ENCODE measurements around the gene KCNIP4. TPM values are rescaled to one million over a fixed set of nuclear protein-coding genes. Genes with fewer than 3 reads are reported as not detected.

KCNIP4 gene
- total and polyA plus RNA-seq, 2 of the 4 experiments (the other 2 are of a cell fraction), result not detected

- Histone ChIP-seq H3K27me3 (ENCODE audit: control insufficient read depth, insufficient read depth, low read length) (no peaks in the 10 kb centered on the region), H4K91ac (ENCODE audit: insufficient read depth, low read depth, low read length) (no peak overlapping the region), H4K8ac (ENCODE audit: low read depth in 2 of 2, low read length in 2 of 2) (no peak overlapping the region), H4K5ac (ENCODE audit: low read depth, low read length) (no peak overlapping the region), H3K18ac (ENCODE audit: low read depth, low read length) (no peak overlapping the region), H3K4me3 (ENCODE audit: insufficient read depth, low read depth, low read length) (no peak overlapping the region), H2BK120ac (ENCODE audit: low read depth, low read length) (no peak overlapping the region), H3K9me1 (ENCODE audit: insufficient read depth, low read length) (no peaks in the 10 kb centered on the region), H2AK9ac (replicated peaks; ENCODE audit: low read depth, low read length, poor library complexity) (no peak overlapping the region), H3K4ac (ENCODE audit: low read depth, low read length) (no peak overlapping the region), H2BK15ac (ENCODE audit: low read depth, low read length) (no peak overlapping the region), H3K9me3 (ENCODE audit: control insufficient read depth, insufficient read depth, low read length) (peaks cover 11% of the 10 kb centered on the region), H3K14ac (replicated peaks; ENCODE audit: low read depth, low read length) (no peak overlapping the region), H3K36me3 (ENCODE audit: control insufficient read depth, insufficient read depth, low read length) (no peaks in the 10 kb centered on the region), H2AK5ac (ENCODE audit: low read depth, low read length) (no peak overlapping the region), H4K20me1 (ENCODE audit: insufficient read depth, low read length) (no peaks in the 10 kb centered on the region), H3K23ac (ENCODE audit: low read depth, low read length) (no peak overlapping the region), H3K79me1 (ENCODE audit: low read depth in 1 of 2, low read length in 2 of 2) (no peaks in the 10 kb centered on the region), H2BK20ac (ENCODE audit: low read depth, low read length) (no peak overlapping the region), H2BK5ac (ENCODE audit: low read depth, low read length, poor library complexity, severe bottlenecking) (no peak overlapping the region), H3K4me1 (ENCODE audit: control insufficient read depth, insufficient read depth, low read length) (no peaks in the 10 kb centered on the region), H3K4me2 (ENCODE audit: low read depth, low read length) (no peak overlapping the region), H3K56ac (ENCODE audit: extremely low read depth, insufficient read depth, low read length) (no peak overlapping the region), H3K9ac (ENCODE audit: low read depth, low read length) (no peak overlapping the region), H3K27ac (ENCODE audit: insufficient read depth, low read length) (no peak overlapping the region), H2AFZ (replicated peaks; ENCODE audit: low read length, poor library complexity) (no peak overlapping the region)
- BruUV-seq (replicated peaks), result no TSS peak
- ChIA-PET CTCF (no interaction called here), POLR2A (ENCODE audit: unreplicated experiment) (no interaction called here)
- dilution Hi-C loops (cut with HindIII; ENCODE audit: low sequenced_read_pairs, unreplicated experiment), result no loop called here
- 15% methylated on average over 2 of the region's 7 CpGs; no CpG with 5 or more reads in 1 of the 2 experiments for WGBS, 2 experiments (ENCODE audit: extremely low coverage in 2 of 2, insufficient read length in 1 of 2)
- in situ Hi-C loops (cut with MboI; ENCODE audit: low sequenced_read_pairs), result no loop called here
- intact Hi-C loops (cut with micrococcal nuclease), result no loop called here
- no peak for ATAC-seq (ENCODE audit: low read depth)
- DNase-seq, result no peak
- TF ChIP-seq POLR2A (IDR thresholded peaks at IDR 0.05; ENCODE audit: low read depth, low read length), result no peak
- TF ChIP-seq BHLHE40 (IDR thresholded peaks at IDR 0.05; ENCODE audit: low read depth, low read length), result no peak
- TF ChIP-seq FOS (IDR thresholded peaks at IDR 0.05; ENCODE audit: low read depth, low read length), result no peak
- TF ChIP-seq CHD1 (IDR thresholded peaks at IDR 0.05; ENCODE audit: low read depth, low read length), result no peak
- TF ChIP-seq RFX5 (IDR thresholded peaks at IDR 0.05; ENCODE audit: low read depth, low read length), result no peak
These were observed 830.9 kb downstream of the KCNIP4 start for GRCh38 chr4:21117541-21118180.
